Activated T-helper 2 cell treated with anti-CD3 and anti-CD28 coated beads, Interferon-gamma antibody, Interleukin-2, Interleukin-4, amounts not matched to agents 10 μg/mL and 5 μg/mL and 100 μg/mL, durations not matched to agents 14 hours and 24 hours and 36 hours (primary cell): ENCODE results near the gene SOX12. TPM values are rescaled to one million over a fixed set of nuclear protein-coding genes. Genes with fewer than 3 reads are reported as not detected.

ENCODE experiments used
- DNase-seq: peaks from one replicate; pipeline ENCODE4 v3.0.0; 2021; ENCODE audit warnings: low spot score
- H3K27ac Mint-ChIP-seq: one replicate; pipeline ENCODE4 v1.8.0; 2021; ENCODE audit warnings: mixed read lengths
- H3K27me3 Mint-ChIP-seq: one replicate; pipeline ENCODE4 v1.8.0; 2021; ENCODE audit warnings: low read depth, mixed read lengths
- H3K36me3 Mint-ChIP-seq: one replicate; pipeline ENCODE4 v1.8.0; 2021; ENCODE audit warnings: low read depth, mixed read lengths
- H3K4me1 Mint-ChIP-seq: one replicate; pipeline ENCODE4 v1.8.0; 2021; ENCODE audit warnings: low read depth, mixed read lengths
- H3K4me3 Mint-ChIP-seq: one replicate; pipeline ENCODE4 v1.8.0; 2021; ENCODE audit warnings: low read depth, mild to moderate bottlenecking, moderate library complexity, mixed read lengths
- H3K9me3 Mint-ChIP-seq: one replicate; pipeline ENCODE4 v1.8.0; 2021; ENCODE audit warnings: mixed read lengths
- intact Hi-C: fragments of 100-400 bp; cut with micrococcal nuclease; formaldehyde crosslinking; loops from one replicate; pipeline ENCODE4 v1.15.1; 2023
- total RNA-seq: library from RNA; stranded (reverse); gene quantifications from 2 replicates; pipeline ENCODE4 v1.2.3, GENCODE V29; 2022

The SOX12 gene
- 14.4 and 15.0 TPM in 2 replicates for total RNA-seq

GRCh38 chr20:325045-325888 lies at the start of gene SOX12:
Gene SOX12 (plus strand): TSS chr20:325552. CDS start chr20:325925, 373 bp downstream.
- DNase-seq, result peak; percentile 96
- peak within 1 kb of the TSS; percentile 85 for H3K27ac Mint-ChIP-seq
- H3K9me3 Mint-ChIP-seq, result no peaks in the 10 kb centered on the region
- no peaks in the 10 kb centered on the region for H3K27me3 Mint-ChIP-seq
- H3K4me3 Mint-ChIP-seq, result peak within 1 kb of the TSS; percentile 86
- intact Hi-C loops, result no loop called here
- peaks cover 18% of the 10 kb centered on the region for H3K4me1 Mint-ChIP-seq
- peaks cover 5% of the 10 kb centered on the region for H3K36me3 Mint-ChIP-seq

- intact Hi-C loops, result no loop called here
- H3K36me3 Mint-ChIP-seq, result peaks cover 14% of the 10 kb centered on the region
- H3K9me3 Mint-ChIP-seq, result no peaks in the 10 kb centered on the region
- H3K4me3 Mint-ChIP-seq, result no peak overlapping the region
- no peaks in the 10 kb centered on the region for H3K27me3 Mint-ChIP-seq
- no peak overlapping the region for H3K27ac Mint-ChIP-seq
- DNase-seq, result no peak
- no peaks in the 10 kb centered on the region for H3K4me1 Mint-ChIP-seq
These were observed 49.6 kb upstream of the SOX12 start for GRCh38 chr20:275791-276190.

GRCh38 chr20:276620-277495 lies 48.5 kb upstream of the SOX12 start:
- no peak overlapping the region for H3K27ac Mint-ChIP-seq
- H3K4me1 Mint-ChIP-seq, result no peaks in the 10 kb centered on the region
- H3K27me3 Mint-ChIP-seq, result no peaks in the 10 kb centered on the region
- peaks cover 16% of the 10 kb centered on the region for H3K36me3 Mint-ChIP-seq
- no peaks in the 10 kb centered on the region for H3K9me3 Mint-ChIP-seq
- no peak overlapping the region for H3K4me3 Mint-ChIP-seq
- intact Hi-C loops, result no loop called here
- DNase-seq, result no peak

GRCh38 chr20:277496-277781 lies 47.9 kb upstream of the SOX12 start:
- H3K9me3 Mint-ChIP-seq, result no peaks in the 10 kb centered on the region
- H3K27me3 Mint-ChIP-seq, result no peaks in the 10 kb centered on the region
- no peak overlapping the region for H3K4me3 Mint-ChIP-seq
- no peak for DNase-seq
- no peak overlapping the region for H3K27ac Mint-ChIP-seq
- no peaks in the 10 kb centered on the region for H3K4me1 Mint-ChIP-seq
- intact Hi-C loops, result no loop called here
- H3K36me3 Mint-ChIP-seq, result peaks cover 16% of the 10 kb centered on the region

- Mint-ChIP-seq H3K27ac (no peak overlapping the region), H3K4me1 (no peaks in the 10 kb centered on the region), H3K9me3 (no peaks in the 10 kb centered on the region), H3K4me3 (no peak overlapping the region), H3K27me3 (no peaks in the 10 kb centered on the region), H3K36me3 (peaks cover 16% of the 10 kb centered on the region)
- intact Hi-C loops, result no loop called here
- no peak for DNase-seq
These were observed 47.2 kb upstream of the SOX12 start for GRCh38 chr20:278181-278580.

GRCh38 chr20:278607-279571 lies 46.5 kb upstream of the SOX12 start:
- Mint-ChIP-seq H3K27me3 (no peaks in the 10 kb centered on the region), H3K4me1 (no peaks in the 10 kb centered on the region), H3K9me3 (no peaks in the 10 kb centered on the region), H3K27ac (no peak overlapping the region), H3K4me3 (no peak overlapping the region), H3K36me3 (peaks cover 16% of the 10 kb centered on the region)
- DNase-seq, result no peak
- intact Hi-C loops, result no loop called here

GRCh38 chr20:284172-284571 lies 41.2 kb upstream of the SOX12 start:
- Mint-ChIP-seq H3K36me3 (peaks cover 10% of the 10 kb centered on the region), H3K27me3 (no peaks in the 10 kb centered on the region), H3K27ac (no peak overlapping the region), H3K9me3 (no peaks in the 10 kb centered on the region), H3K4me1 (peaks cover 12% of the 10 kb centered on the region), H3K4me3 (no peak overlapping the region)
- no peak for DNase-seq
- intact Hi-C loops, result no loop called here

- Mint-ChIP-seq H3K9me3 (no peaks in the 10 kb centered on the region), H3K27me3 (no peaks in the 10 kb centered on the region), H3K27ac (no peak overlapping the region), H3K4me1 (peaks cover 19% of the 10 kb centered on the region), H3K36me3 (peaks cover 11% of the 10 kb centered on the region), H3K4me3 (no peak overlapping the region)
- DNase-seq, result no peak
- intact Hi-C loops, result no loop called here
These were observed 38.8 kb upstream of the SOX12 start for GRCh38 chr20:286508-286907.

GRCh38 chr20:288956-289692 lies 36.2 kb upstream of the SOX12 start:
- intact Hi-C loops, result no loop called here
- H3K27me3 Mint-ChIP-seq, result no peaks in the 10 kb centered on the region
- H3K27ac Mint-ChIP-seq, result no peak overlapping the region

GRCh38 chr20:289693-290083 lies 35.7 kb upstream of the SOX12 start:
- no peak overlapping the region for H3K4me3 Mint-ChIP-seq
- intact Hi-C loops, result loop anchor here (1.0 kb wide), 1 partner anchor 38 kb away; no protein-coding TSS in a partner anchor
- H3K4me1 Mint-ChIP-seq, result peaks cover 19% of the 10 kb centered on the region
- no peaks in the 10 kb centered on the region for H3K9me3 Mint-ChIP-seq
- H3K36me3 Mint-ChIP-seq, result peaks cover 11% of the 10 kb centered on the region
- H3K27ac Mint-ChIP-seq, result peak overlapping the region; percentile 87
- H3K27me3 Mint-ChIP-seq, result no peaks in the 10 kb centered on the region
- no peak for DNase-seq

More at GRCh38 chr20:288956-289692, 36.2 kb upstream of the SOX12 start:
- no peaks in the 10 kb centered on the region for H3K9me3 Mint-ChIP-seq
- no peak overlapping the region for H3K4me3 Mint-ChIP-seq
- peaks cover 19% of the 10 kb centered on the region for H3K4me1 Mint-ChIP-seq
- peaks cover 11% of the 10 kb centered on the region for H3K36me3 Mint-ChIP-seq
- no peak for DNase-seq

- peaks cover 11% of the 10 kb centered on the region for H3K36me3 Mint-ChIP-seq
- peak within 1 kb of the TSS; percentile 87 for H3K27ac Mint-ChIP-seq
- peaks cover 21% of the 10 kb centered on the region for H3K4me1 Mint-ChIP-seq
- intact Hi-C loops, result loop anchor here (1.0 kb wide), 1 partner anchor 37 kb away; no protein-coding TSS in a partner anchor
- H3K4me3 Mint-ChIP-seq, result no peak within 1 kb of the TSS
- DNase-seq, result peak; percentile 84
- no peaks in the 10 kb centered on the region for H3K27me3 Mint-ChIP-seq
- no peaks in the 10 kb centered on the region for H3K9me3 Mint-ChIP-seq
These were observed 35.1 kb upstream of the SOX12 start, which contains the start of gene C20orf96 for GRCh38 chr20:290084-290831. Gene C20orf96 (minus strand): TSS chr20:290750. CDS start chr20:290610, 140 bp downstream.
